ENCODE data around the gene IGSF8. TPM values are rescaled to one million over a fixed set of nuclear protein-coding genes. Genes with fewer than 3 reads are reported as not detected.
A peak's percentile ranks its signal among the peaks of the same experiment; 100 is the strongest.

The IGSF8 gene
- total RNA-seq, 1 donor from 2014 or later = 28.4 TPM

DNA sequence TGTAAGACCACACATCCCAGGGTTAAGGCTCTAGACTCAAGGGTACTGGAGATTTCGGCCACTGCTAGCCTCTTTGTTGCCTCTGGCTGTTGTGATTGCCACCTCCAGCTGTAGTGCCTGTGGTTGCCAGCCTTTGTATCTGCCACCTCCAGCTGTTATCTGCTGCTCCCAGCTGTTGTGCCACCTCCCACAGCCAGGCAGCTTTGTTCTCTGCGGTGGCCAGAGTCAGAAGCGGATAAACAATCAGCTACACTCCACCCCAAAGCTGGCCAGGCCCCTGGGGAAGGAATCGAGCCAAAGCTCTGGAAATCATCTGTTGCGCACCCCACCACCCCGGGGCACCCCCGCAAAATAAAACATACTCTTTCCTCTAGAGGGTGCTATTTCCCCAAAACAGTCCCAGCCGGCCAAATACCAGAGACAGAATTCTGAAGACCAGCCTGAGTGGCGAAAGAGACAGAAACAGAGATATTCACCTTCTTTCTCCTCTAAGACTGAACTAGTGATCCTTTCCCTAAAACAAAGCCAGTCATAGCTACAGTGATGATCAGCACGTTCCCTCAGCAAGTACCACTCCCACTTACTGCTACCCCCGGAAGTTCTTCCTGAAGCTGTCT, 51.8 kb downstream of the IGSF8 start:
- peaks cover under 1% of the 10 kb centered on the region for H3K9me3 Mint-ChIP-seq

DNA sequence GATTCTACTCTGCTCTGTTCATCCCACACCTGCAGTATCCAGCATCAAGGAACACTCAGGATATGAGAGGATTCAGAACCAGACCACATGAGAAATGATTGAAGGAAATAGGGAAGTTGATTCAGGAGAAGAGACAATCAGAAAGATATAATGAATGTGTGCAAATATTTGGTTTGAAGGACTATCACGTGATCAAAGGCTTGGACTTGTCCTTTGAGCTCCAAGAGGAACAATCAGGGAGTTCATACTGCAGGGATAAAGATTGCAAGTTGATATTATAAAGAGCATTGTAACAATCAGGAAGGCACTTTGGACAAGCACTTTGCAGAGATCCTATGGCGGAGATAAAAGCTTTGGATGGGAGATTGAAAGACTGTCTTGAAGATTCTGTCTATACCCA, 52.8 kb downstream of the IGSF8 start:
- H3K9me3 Mint-ChIP-seq = no peaks in the 10 kb centered on the region
- H3K27ac Mint-ChIP-seq (ENCODE audit: unreplicated experiment) = no peak overlapping the region
- H3K4me1 Mint-ChIP-seq = peaks cover 33% of the 10 kb centered on the region
- no peak for DNase-seq (ENCODE audit: low read depth, low spot score)
- no peaks in the 10 kb centered on the region for H3K36me3 Mint-ChIP-seq (ENCODE audit: low read depth)
- peaks cover 50% of the 10 kb centered on the region for H3K27me3 Mint-ChIP-seq (ENCODE audit: low read depth)
- no peak overlapping the region for H3K4me3 Mint-ChIP-seq
- TF ChIP-seq, protein P1, sequence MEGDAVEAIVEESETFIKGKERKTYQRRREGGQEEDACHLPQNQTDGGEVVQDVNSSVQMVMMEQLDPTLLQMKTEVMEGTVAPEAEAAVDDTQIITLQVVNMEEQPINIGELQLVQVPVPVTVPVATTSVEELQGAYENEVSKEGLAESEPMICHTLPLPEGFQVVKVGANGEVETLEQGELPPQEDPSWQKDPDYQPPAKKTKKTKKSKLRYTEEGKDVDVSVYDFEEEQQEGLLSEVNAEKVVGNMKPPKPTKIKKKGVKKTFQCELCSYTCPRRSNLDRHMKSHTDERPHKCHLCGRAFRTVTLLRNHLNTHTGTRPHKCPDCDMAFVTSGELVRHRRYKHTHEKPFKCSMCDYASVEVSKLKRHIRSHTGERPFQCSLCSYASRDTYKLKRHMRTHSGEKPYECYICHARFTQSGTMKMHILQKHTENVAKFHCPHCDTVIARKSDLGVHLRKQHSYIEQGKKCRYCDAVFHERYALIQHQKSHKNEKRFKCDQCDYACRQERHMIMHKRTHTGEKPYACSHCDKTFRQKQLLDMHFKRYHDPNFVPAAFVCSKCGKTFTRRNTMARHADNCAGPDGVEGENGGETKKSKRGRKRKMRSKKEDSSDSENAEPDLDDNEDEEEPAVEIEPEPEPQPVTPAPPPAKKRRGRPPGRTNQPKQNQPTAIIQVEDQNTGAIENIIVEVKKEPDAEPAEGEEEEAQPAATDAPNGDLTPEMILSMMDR (conservative IDR thresholded peaks at IDR 0.05) = no peak

More for the DNA sequence above, 51.8 kb downstream of the IGSF8 start:
- H3K27me3 Mint-ChIP-seq (ENCODE audit: low read depth) = peaks cover 57% of the 10 kb centered on the region
- DNase-seq (ENCODE audit: low read depth, low spot score) = no peak
- H3K27ac Mint-ChIP-seq (ENCODE audit: unreplicated experiment) = no peak overlapping the region
- H3K4me3 Mint-ChIP-seq = peak overlapping the region; percentile 43
- H3K4me1 Mint-ChIP-seq = peaks cover 38% of the 10 kb centered on the region
- no peaks in the 10 kb centered on the region for H3K36me3 Mint-ChIP-seq (ENCODE audit: low read depth)
- TF ChIP-seq, protein P1 (conservative IDR thresholded peaks at IDR 0.05) = peak; percentile 74

DNA sequence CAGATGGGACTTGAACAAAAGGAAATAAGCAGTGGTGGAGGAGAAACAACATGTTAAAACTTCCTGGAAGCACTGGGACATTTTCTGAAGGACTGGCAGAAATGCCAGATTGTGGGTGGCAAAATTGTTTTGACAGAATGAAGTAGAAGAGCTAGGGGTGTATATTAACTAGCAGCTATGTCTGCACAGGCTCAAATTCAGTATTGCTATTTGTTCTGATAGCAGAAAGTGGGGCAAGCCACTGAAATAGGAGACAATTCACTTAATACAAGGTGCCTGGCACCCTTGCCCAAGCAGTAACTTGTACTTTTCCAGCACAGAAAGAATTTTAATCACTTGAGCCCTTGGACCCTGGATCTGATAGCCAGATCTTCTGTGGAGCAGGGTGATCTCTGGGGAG, 54.9 kb downstream of the IGSF8 start:
- TF ChIP-seq, protein P1 (conservative IDR thresholded peaks at IDR 0.05) = no peak
- H3K27ac Mint-ChIP-seq (ENCODE audit: unreplicated experiment) = no peak overlapping the region
- no peak overlapping the region for H3K4me3 Mint-ChIP-seq
- H3K9me3 Mint-ChIP-seq = no peaks in the 10 kb centered on the region
- no peaks in the 10 kb centered on the region for H3K36me3 Mint-ChIP-seq (ENCODE audit: low read depth)
- DNase-seq (ENCODE audit: low read depth, low spot score) = no peak
- peaks cover 19% of the 10 kb centered on the region for H3K4me1 Mint-ChIP-seq
- H3K27me3 Mint-ChIP-seq (ENCODE audit: low read depth) = peaks cover 38% of the 10 kb centered on the region

Other genes starting within 250 kb of the IGSF8 start
- not detected in 2 replicates for gene VSIG8, start 236.0 kb downstream of the IGSF8 start, total RNA-seq
- gene CFAP45, start 198.5 kb downstream of the IGSF8 start, total RNA-seq = not detected in 2 replicates
- 20.1 and 20.9 TPM in 2 replicates for gene TAGLN2, start 173.1 kb downstream of the IGSF8 start, total RNA-seq
- 23.9 and 24.5 TPM in 2 replicates for gene IGSF9, start 153.0 kb downstream of the IGSF8 start, total RNA-seq
- not detected in 2 replicates for gene SLAMF9, start 144.4 kb downstream of the IGSF8 start, total RNA-seq
- gene PIGM, start 66.6 kb downstream of the IGSF8 start, total RNA-seq = 9.7 and 9.9 TPM in 2 replicates
- gene KCNJ10, start 28.5 kb downstream of the IGSF8 start, total RNA-seq = 0.47 and 0.73 TPM in 2 replicates
- 0.11 and 0.19 TPM in 2 replicates for gene KCNJ9, start 17.1 kb downstream of the IGSF8 start, total RNA-seq
- 93.6 and 101 TPM in 2 replicates for gene ATP1A2, start 17.1 kb upstream of the IGSF8 start, total RNA-seq
- 0.20 and 0.35 TPM in 2 replicates for gene ATP1A4, start 53.0 kb upstream of the IGSF8 start, total RNA-seq
- 0.16 and 0.26 TPM in 2 replicates for gene CASQ1, start 92.0 kb upstream of the IGSF8 start, total RNA-seq
- gene PEA15, start 106.8 kb upstream of the IGSF8 start, total RNA-seq = 113 and 117 TPM in 2 replicates
- gene DCAF8, start 163.9 kb upstream of the IGSF8 start, total RNA-seq = 124 and 130 TPM in 2 replicates
- 85.5 and 87.4 TPM in 2 replicates for gene PEX19, start 186.5 kb upstream of the IGSF8 start, total RNA-seq
- gene COPA, start 244.6 kb upstream of the IGSF8 start, total RNA-seq = 123 and 124 TPM in 2 replicates
- 83.1 and 98.8 TPM in 2 replicates for gene NCSTN, start 244.8 kb upstream of the IGSF8 start, total RNA-seq